ENCODE measurements around the gene RYR2.
"Not testable (repeated sequence)": the region's sequence is repeated elsewhere in the genome, so short reads cannot be mapped to it uniquely, and the experiment has no call there.

The RYR2 gene

DNA sequence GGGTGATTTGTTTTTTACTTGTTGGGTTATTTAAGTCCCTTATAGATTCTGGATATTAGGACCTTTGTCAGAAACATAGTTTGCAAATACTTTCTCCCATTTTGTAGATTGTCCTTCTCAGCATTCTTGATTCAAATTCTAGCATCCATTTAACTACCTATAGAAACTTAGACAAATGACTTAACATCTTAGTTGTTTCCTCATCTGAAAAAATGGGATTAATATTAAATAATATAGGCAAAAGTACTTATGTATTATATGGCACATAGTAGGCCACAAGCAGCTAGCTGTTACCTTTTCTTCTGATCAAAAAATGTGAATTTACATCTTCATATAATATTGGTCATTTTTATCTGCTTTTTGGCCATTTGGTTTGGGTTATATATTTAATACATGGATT lies 541.3 kb downstream of the RYR2 start:
- DNase-seq = no peak

GRCh38 chr1:237583756-237584155 lies 541.8 kb downstream of the RYR2 start:
- no peak for DNase-seq

DNA sequence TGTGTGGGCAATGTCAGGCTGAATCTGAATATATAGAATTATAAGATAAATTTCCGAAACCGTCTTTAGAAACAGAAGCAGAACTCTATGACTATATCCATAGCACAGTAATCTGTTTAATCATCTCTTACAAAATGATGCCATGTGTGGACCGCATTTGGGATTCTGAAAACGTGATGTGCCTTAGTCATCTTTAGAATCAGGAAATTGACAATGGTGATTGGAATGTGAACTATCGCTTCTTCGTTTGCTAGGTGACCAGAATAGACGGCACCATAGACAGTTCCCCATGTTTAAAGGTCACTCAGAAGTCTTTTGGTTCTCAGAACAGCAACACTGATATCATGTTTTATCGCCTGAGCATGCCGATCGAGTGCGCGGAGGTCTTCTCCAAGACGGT lies 548.4 kb downstream of the RYR2 start:
- no peak for DNase-seq

GRCh38 chr1:237591353-237591752 lies 549.4 kb downstream of the RYR2 start:
- DNase-seq = no peak

- not testable (repeated sequence) for DNase-seq
These were observed 561.1 kb downstream of the RYR2 start for GRCh38 chr1:237603036-237603568.

GRCh38 chr1:237608433-237608832 lies 566.4 kb downstream of the RYR2 start:
- no peak for DNase-seq

DNA sequence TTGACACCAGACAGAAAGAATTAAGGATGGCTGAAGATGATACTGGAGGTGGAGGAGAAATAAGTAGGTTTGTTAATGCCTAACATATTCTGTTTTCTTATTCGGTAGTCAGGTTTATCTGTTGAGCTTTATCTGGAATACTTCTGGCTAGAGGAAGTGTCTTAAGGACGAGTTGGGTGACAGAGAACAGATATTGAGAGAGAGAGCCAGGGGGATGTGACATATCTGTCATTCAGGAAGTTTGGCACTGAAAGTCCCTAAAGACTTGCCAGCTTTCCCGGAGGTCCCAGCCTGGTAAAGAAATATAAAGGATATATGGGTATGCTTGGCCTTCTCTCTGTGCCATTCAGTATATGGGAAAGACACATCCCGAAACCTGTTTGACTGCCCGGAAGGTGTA lies 568.2 kb downstream of the RYR2 start:
- DNase-seq = no peak

DNA sequence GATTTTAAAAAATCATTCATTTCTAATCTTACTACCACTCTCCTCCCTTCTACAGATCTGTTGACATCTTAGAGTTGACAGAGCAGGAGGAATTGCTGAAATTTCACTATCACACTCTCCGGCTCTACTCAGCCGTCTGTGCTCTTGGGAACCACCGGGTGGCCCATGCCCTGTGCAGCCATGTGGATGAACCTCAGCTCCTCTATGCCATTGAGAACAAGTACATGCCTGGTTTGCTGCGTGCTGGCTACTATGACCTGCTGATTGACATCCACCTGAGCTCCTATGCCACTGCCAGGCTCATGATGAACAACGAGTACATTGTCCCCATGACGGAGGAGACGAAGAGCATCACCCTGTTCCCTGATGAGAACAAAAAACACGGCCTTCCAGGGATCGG lies 572.0 kb downstream of the RYR2 start:
- DNase-seq = no peak

DNA sequence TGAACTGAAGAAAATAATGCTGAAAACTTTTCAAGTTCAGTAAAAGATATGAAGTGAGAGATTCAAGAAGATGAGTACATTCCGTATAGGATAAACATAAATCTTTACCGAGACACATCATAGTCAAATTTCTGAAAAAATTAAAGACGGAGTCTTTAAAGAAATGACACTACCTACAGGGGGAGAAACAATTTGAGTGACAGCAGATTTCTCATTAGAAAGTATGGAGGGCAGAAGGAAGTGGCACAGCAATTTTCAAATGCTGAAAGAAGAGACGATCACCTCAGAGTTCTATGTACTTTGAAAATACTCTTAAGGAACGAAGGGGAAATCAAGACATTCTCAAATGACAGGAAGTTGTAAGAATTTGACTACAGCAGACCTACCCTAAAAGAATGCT lies 577.6 kb downstream of the RYR2 start:
- no peak for DNase-seq

DNA sequence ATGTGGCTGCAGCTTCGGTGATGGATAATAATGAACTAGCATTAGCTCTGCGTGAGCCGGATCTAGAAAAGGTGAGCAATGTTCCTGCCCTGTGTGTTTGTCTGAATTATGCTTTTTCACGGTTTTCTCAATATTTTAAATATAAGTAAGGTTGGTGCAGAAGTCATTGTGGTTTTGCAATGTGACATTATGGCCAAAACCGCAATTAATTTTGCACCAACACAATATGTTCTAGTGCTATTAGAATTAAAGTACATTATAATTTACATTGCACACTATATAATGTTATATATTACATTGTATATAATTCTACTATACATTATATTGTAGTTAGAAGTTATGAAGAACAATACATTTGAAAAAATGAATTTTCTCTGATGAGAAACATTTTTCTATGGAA lies 592.9 kb downstream of the RYR2 start:
- no peak for DNase-seq

GRCh38 chr1:237638555-237638954 lies 596.6 kb downstream of the RYR2 start:
- DNase-seq = no peak

DNA sequence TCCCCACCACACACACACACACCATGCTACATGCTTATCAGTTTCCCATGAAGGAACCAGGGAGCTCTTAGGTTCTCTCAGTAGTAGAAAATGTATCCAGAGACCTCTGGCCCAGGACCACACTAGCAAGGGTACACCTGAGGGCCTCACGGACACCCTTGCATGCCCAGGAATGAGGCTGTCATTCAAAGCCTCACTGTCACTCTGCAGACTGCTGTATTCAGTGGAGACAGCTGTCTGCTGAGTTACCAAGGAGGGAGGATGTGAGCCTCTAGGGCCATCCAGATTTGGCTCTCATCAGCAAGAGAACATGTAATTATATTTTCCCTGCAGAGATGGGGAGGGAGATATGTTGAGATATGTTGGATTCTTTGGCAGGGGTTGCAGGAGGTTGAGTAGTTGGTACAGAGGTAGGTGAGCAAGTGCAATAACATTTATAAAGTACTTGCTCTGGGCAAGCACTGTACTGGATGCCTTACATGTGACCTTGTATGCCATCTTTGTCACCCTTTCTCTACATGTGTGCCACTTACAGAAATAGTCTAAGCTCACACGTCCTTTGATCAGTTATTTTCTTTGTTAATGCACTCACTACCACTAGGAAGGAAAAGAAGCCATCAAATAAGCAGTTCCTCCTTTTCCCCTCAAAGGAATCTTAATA lies 598.2 kb downstream of the RYR2 start:
- no peak for DNase-seq

DNA sequence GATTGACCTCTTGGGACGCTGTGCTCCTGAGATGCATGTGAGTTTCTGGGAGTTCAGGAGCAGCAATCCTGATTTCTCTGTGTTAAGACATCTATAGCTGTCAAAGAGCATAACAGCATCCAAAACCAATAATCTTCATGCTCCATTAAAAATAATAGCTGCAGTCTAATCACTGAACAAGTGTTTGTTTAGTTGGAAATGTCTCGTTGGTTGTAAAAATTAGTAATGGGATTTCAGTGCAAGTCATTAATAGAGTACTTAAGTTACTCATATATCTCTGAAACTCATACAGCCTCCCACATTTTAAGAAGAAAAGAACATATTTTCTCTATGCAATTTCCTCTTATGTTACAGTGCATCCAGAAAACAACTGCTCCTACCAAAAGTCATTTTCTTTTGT lies 599.0 kb downstream of the RYR2 start:
- no peak for DNase-seq

DNA sequence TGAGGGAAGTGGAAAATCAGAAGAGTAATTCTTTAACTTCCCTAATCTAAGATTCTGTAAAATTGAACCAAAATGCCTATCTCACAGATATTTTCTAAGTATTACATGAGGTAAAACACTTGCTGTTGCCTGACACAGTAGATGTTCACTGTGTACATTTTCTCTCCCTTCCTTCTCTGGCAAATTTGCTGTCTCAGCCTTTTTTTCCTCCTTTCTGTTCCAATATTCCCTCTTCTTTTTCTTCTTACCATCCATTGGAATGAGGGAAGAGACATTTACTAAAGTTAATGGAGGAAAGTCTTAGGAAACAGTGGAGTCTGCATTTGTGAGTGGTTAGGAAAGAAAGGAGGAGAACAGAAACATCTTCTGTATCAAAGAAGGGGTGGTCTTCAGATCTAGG lies 608.8 kb downstream of the RYR2 start:
- no peak for DNase-seq

GRCh38 chr1:237655778-237656177 lies 613.8 kb downstream of the RYR2 start:
- no peak for DNase-seq

- no peak for DNase-seq
These were observed 622.4 kb downstream of the RYR2 start for GRCh38 chr1:237664348-237664747.

DNA sequence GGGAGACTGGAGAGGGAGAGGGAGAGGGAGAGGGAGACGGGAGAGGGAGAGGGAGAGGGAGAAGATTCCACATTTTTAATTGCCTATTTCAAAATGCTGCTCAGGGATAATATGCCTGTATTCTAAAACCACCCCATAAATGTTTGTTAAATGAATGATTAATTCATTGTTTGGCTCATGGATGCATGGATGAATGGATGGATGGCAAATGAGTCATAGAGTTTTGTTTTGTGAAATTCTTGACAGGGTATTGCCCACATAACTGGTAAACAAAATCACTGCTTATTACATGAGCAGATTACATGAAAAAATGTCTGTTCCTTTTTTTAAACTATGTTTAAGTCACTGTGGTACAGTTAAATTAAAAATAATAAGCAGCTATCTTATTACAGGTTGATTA lies 628.3 kb downstream of the RYR2 start:
- DNase-seq = no peak

GRCh38 chr1:237671262-237671661 lies 629.3 kb downstream of the RYR2 start:
- no peak for DNase-seq

DNA sequence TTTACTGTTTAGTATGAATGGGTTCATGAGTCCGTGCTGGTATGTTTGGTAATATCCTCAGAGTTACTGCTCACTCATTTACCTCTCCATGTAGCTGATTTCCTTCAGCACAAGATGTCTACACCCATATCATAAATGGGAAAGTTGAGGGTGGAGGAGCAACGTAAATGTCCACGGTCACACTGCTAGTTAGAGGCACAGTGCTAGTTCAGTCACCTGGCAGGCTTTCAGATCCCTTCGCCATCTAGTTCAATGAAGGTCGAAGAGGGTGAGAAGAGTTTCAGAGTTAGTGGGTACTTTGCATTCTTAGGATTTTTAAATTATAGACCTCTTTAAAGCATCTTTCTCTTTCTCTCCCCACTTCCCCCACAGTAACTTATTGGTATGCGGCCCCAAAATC lies 630.0 kb downstream of the RYR2 start:
- no peak for DNase-seq

GRCh38 chr1:237672748-237673147 lies 630.8 kb downstream of the RYR2 start:
- peak; percentile 31 for DNase-seq

DNA sequence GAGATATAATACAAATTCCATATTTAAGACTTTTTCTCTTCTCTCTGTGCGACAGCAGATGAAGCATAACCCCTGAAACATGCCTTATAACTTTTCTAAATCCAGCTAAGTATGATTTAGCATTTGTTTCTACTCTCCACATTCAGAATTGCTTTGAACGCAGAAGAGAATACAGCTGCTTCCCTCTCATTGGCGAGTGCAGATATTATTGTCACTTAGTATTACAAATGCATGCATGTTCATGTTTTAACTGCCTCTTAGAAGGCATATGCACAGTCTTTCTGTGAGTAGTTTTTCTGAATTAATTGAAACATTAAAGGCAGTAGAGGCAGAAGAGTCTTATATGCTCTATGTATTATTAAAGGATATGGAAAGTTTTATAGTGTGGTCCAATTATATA lies 631.6 kb downstream of the RYR2 start:
- no peak for DNase-seq

GRCh38 chr1:237677979-237678378 lies 636.0 kb downstream of the RYR2 start:
- DNase-seq = no peak

GRCh38 chr1:237679687-237680086 lies 637.7 kb downstream of the RYR2 start:
- DNase-seq = no peak

DNA sequence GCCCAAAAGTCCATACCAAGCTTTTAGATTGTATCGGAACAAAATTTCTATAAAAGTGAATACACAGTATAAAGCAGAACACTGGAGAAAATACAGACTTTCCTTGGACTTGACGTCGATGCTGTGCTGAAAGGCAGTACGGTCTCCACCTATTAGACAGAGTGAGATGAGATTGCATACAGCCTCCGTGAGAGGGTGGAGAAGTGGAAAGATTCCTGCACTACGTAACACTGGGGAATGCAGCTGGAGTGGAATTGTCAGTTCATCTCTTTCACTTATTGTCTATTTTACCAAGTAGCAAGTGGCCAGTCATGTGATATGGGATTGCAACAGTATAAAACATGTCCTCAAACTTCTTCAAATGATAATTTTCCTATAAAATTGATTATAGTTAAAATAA lies 639.2 kb downstream of the RYR2 start:
- no peak for DNase-seq

- DNase-seq = no peak
These were observed 642.3 kb downstream of the RYR2 start for GRCh38 chr1:237684236-237684635.
